ENCODE measurements around the gene IL24. TPM values are rescaled to one million over a fixed set of nuclear protein-coding genes. Genes with fewer than 3 reads are reported as not detected.

The IL24 gene
- total and polyA plus RNA-seq, 2 donors (not counting 1 experiment from before 2014, with no cell fraction given) = not detected

- H3K9me3 ChIP-seq (ENCODE audit: control extremely low read depth in 1 of 3, control insufficient read depth in 2 of 3, insufficient read depth in 1 of 3, low read length in 2 of 3) = no peaks in the 10 kb centered on the region
- TF ChIP-seq EZH2 (IDR thresholded peaks at IDR 0.05; ENCODE audit: borderline replicate concordance, insufficient read depth, low read depth, low read length, poor library complexity, severe bottlenecking) = no peak
- TF ChIP-seq, protein P1, sequence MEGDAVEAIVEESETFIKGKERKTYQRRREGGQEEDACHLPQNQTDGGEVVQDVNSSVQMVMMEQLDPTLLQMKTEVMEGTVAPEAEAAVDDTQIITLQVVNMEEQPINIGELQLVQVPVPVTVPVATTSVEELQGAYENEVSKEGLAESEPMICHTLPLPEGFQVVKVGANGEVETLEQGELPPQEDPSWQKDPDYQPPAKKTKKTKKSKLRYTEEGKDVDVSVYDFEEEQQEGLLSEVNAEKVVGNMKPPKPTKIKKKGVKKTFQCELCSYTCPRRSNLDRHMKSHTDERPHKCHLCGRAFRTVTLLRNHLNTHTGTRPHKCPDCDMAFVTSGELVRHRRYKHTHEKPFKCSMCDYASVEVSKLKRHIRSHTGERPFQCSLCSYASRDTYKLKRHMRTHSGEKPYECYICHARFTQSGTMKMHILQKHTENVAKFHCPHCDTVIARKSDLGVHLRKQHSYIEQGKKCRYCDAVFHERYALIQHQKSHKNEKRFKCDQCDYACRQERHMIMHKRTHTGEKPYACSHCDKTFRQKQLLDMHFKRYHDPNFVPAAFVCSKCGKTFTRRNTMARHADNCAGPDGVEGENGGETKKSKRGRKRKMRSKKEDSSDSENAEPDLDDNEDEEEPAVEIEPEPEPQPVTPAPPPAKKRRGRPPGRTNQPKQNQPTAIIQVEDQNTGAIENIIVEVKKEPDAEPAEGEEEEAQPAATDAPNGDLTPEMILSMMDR (IDR thresholded peaks at IDR 0.05) = no peak
- H3K9me3 Mint-ChIP-seq (ENCODE audit: insufficient read depth) = no peaks in the 10 kb centered on the region
- ChIA-PET CTCF (interaction anchor here (0.7 to 11.6 kb wide), 11 partner anchors 8 to 179 kb away, joined by 3 to 208 read pairs (median 15); partner anchors contain the start of genes FCMR and IL20), POLR2A (interaction anchor here (1.2 to 1.8 kb wide), 6 partner anchors 14 to 170 kb away, joined by 3 to 8 read pairs (median 6); partner anchors contain the start of gene FCMR)
- peak overlapping the region; percentile 49 to 79 for H3K27ac ChIP-seq (ENCODE audit: low read length in 2 of 2)
- peaks cover 82% of the 10 kb centered on the region for H4K20me1 ChIP-seq (ENCODE audit: control insufficient read depth, insufficient read depth, low read length, poor library complexity, severe bottlenecking)
- H3K27ac Mint-ChIP-seq = peak overlapping the region; percentile 82
- H3K4me1 ChIP-seq (ENCODE audit: control insufficient read depth in 2 of 2, insufficient read depth in 2 of 2, low read length in 2 of 2) = peaks cover 42 to 56% of the 10 kb centered on the region in 2 donors
- H3K27me3 Mint-ChIP-seq = no peaks in the 10 kb centered on the region
- peaks cover 7 to 68% of the 10 kb centered on the region in 2 experiments for H3K36me3 ChIP-seq (replicated peaks in 1 of 2; ENCODE audit: control extremely low read depth in 1 of 2, control insufficient read depth in 1 of 2, extremely low read depth in 1 of 2, insufficient read depth in 2 of 2, low read length in 1 of 2)
- H3K4me3 ChIP-seq (ENCODE audit: control extremely low read depth in 1 of 5, extremely low read depth in 1 of 5, insufficient read depth in 1 of 5, low read depth in 2 of 5, low read length in 4 of 5) = no peak overlapping the region
- ATAC-seq (ENCODE audit: low read depth) = no peak
- H3K9ac ChIP-seq (ENCODE audit: low read length) = no peak overlapping the region
- H3K27me3 ChIP-seq (replicated peaks in 1 of 4; ENCODE audit: control extremely low read depth in 1 of 4, control insufficient read depth in 3 of 4, insufficient read depth in 4 of 4, low read length in 3 of 4) = no peaks in the 10 kb centered on the region
- H3K4me1 Mint-ChIP-seq = peaks cover 75% of the 10 kb centered on the region
- no peak overlapping the region for H3K4me2 ChIP-seq (replicated peaks; ENCODE audit: low read depth, low read length, poor library complexity, severe bottlenecking)
- H2AFZ ChIP-seq (ENCODE audit: insufficient read depth, low read depth, low read length, poor library complexity, severe bottlenecking) = no peak overlapping the region
- intact Hi-C loops (cut with micrococcal nuclease) = no loop called here
- H3K4me3 Mint-ChIP-seq = peak overlapping the region; percentile 64
- H3K79me2 ChIP-seq (ENCODE audit: control insufficient read depth, insufficient read depth, low read length) = peaks cover 16% of the 10 kb centered on the region
- no peak for DNase-seq
- WGBS (ENCODE audit: insufficient coverage) = 94% methylated on average over 6 of the region's 10 CpGs
Measured at GRCh38 chr1:206904423-206905142, 7.3 kb downstream of the IL24 start.
